Keratinocyte (primary cell): Measurements from ENCODE around the gene B4GALT2. TPM values are rescaled to one million over a fixed set of nuclear protein-coding genes. Genes with fewer than 3 reads are reported as not detected.

ENCODE experiments used
- DNase-seq: peaks from one replicate; pipeline ENCODE4 v3.0.0-alpha.2; 2011; ENCODE audit warnings: low read depth, missing footprints, low spot score
- FAIRE-seq: peaks from 2 replicates; lab custom pipeline; 2011; peaks lifted over from hg19 to GRCh38; lab: Jason Lieb, UNC
- H2AFZ ChIP-seq: 2 replicates; pipeline ENCODE4 v1.6.0; 2012; ENCODE audit warnings: low read length, control low read depth, inconsistent platforms; ENCODE audit not compliant: control insufficient read depth
- H3K27ac ChIP-seq: 2 replicates; pipeline ENCODE4 v1.5.1; 2011; ENCODE audit warnings: low read length; ENCODE audit not compliant: control insufficient read depth, insufficient read depth
- H3K27me3 ChIP-seq: 3 replicates; pipeline ENCODE4 v1.6.0; 2011; ENCODE audit warnings: low read length; ENCODE audit not compliant: control insufficient read depth, insufficient read depth; ENCODE audit errors: extremely low read depth
- H3K36me3 ChIP-seq, 2 experiments: 2 replicates in 1 of 2; 3 replicates in 1 of 2; pipeline ENCODE4 v1.5.1; 2011; ENCODE audit warnings: low read length in 2 of 2, mild to moderate bottlenecking in 1 of 2; ENCODE audit not compliant: control insufficient read depth in 2 of 2, insufficient read depth in 2 of 2; ENCODE audit errors: extremely low read depth in 1 of 2
- H3K4me1 ChIP-seq: 3 replicates; pipeline ENCODE4 v1.5.1; 2011; ENCODE audit warnings: low read length; ENCODE audit not compliant: control insufficient read depth, insufficient read depth; ENCODE audit errors: extremely low read depth
- H3K4me2 ChIP-seq: 3 replicates; pipeline ENCODE4 v1.6.0; 2011; ENCODE audit warnings: low read depth, low read length; ENCODE audit not compliant: control insufficient read depth, insufficient read depth; ENCODE audit errors: extremely low read depth
- H3K4me3 ChIP-seq, 3 experiments: fragments of 200-600 bp in 1 of 3; sonication (generic) in 1 of 3; 2 replicates in 2 of 3; 3 replicates in 1 of 3; pipeline ENCODE4 v1.5.1; 2011 to 2016; ENCODE audit warnings: low read length in 3 of 3, mild to moderate bottlenecking in 3 of 3, control low read depth in 2 of 3, inconsistent platforms in 1 of 3, low read depth in 1 of 3, mixed read lengths in 1 of 3, mixed run types in 1 of 3, moderate library complexity in 1 of 3; ENCODE audit not compliant: control insufficient read depth in 2 of 3, insufficient read depth in 2 of 3; ENCODE audit errors: extremely low read depth in 1 of 3
- H3K79me2 ChIP-seq: 2 replicates; pipeline ENCODE4 v1.6.0; 2012; ENCODE audit warnings: low read length; ENCODE audit not compliant: control insufficient read depth, insufficient read depth
- H3K9ac ChIP-seq: 3 replicates; pipeline ENCODE4 v1.6.0; 2011; ENCODE audit warnings: low read length; ENCODE audit not compliant: control insufficient read depth, insufficient read depth; ENCODE audit errors: extremely low read depth
- H3K9me1 ChIP-seq: 3 replicates; pipeline ENCODE4 v1.6.0; 2011; ENCODE audit warnings: low read length; ENCODE audit not compliant: control insufficient read depth, insufficient read depth; ENCODE audit errors: extremely low read depth
- H3K9me3 ChIP-seq: 2 replicates; pipeline ENCODE4 v1.5.1; 2012; ENCODE audit warnings: low read depth, low read length; ENCODE audit not compliant: control insufficient read depth
- H4K20me1 ChIP-seq: 3 replicates; pipeline ENCODE4 v1.6.0; 2011; ENCODE audit warnings: low read length; ENCODE audit not compliant: control insufficient read depth, insufficient read depth; ENCODE audit errors: extremely low read depth
- EZH2 ChIP-seq: IDR thresholded peaks from one replicate; pipeline ENCODE4 v1.6.1; 2012; ENCODE audit warnings: inconsistent platforms, mild to moderate bottlenecking, low read length, moderate library complexity
- dilution Hi-C: fragments of 300-500 bp; cut with MboI; formaldehyde crosslinking; loops from one replicate; pipeline ENCODE4 v1.7.0; 2020; ENCODE audit warnings: low sequenced_read_pairs; ENCODE audit not compliant: extremely low pct_ligation_motif_present
- polyA plus RNA-seq, 5 experiments: library from polyadenylated mRNA; depleted of rRNA in 3 of 5; stranded (reverse) in 3 of 5; stranded (forward) in 1 of 5; unstranded in 1 of 5; fragments of >200 nt; gene quantifications; 1 replicate in 1 of 5; 2 replicates in 3 of 5; 3 replicates in 1 of 5; pipeline versions ENCODE4 v1.2.1 to v1.2.3, GENCODE V29; 2011 to 2012; ENCODE audit warnings: missing spikeins in 2 of 5, low read depth in 1 of 5, low replicate concordance in 1 of 5
- TF ChIP-seq, protein P1 (sequence below), 3 experiments: IDR thresholded peaks in 1 of 3; conservative IDR thresholded peaks in 1 of 3; optimal IDR thresholded peaks in 1 of 3; 2 replicates in 2 of 3; 3 replicates in 1 of 3; pipeline versions ENCODE3 to v1.5.1; 2011; ENCODE audit warnings: low read length in 3 of 3, mild to moderate bottlenecking in 3 of 3, moderate library complexity in 2 of 3, control low read depth in 1 of 3, inconsistent platforms in 1 of 3; ENCODE audit not compliant: insufficient read depth in 2 of 3; ENCODE audit errors: extremely low read depth in 1 of 3

B4GALT2 gene
- polyA plus RNA-seq, 1 donor (not counting 4 experiments of a cell fraction or from before 2014, with no cell fraction given): 39.6 TPM

DNA sequence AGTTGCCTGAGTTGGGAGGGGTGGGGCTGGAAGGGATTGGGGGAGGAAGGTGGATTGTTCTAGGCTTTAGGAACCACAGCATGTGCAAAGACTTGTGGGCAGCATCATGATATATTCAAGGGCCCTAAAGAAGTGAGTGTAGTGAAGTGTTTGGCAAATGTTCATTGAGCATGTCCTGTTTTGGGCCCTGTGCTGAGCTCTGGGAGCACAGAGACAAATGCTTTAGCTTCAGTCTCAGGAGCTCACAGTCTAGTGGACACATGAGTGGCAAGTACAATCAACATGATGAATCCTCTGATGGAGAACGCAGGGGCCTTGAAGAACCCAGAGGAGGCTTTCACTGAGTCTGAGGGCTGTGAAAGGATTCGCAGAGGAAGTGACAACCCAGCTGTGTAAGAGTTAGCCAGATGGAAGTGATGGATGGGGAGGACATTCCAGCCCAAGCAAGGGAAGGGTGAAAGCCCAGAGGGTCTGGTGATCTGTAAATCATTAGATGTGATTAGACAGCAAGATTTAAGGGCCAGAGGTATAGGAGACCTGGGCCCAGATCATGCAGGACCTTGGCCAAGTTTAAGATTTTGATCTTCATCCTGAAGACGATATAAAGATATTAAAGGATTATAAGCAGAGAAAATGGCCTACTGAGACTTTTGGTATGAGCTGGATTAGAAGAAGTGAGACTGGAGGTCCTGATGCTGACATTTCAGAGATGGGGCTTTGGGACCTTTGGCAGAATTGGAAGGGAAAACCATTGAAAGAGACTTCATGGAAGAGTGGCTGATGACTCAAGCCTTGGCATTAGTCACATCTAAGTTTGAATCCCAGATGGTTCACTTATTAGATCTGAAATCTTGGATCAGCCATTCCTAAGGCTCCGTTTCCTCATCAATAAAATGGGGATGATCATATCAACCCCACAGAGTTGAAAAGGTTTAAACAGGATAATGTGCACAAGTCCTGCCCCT is 27.7 kb upstream of the B4GALT2 start:
- peaks cover 67% of the 10 kb centered on the region for H3K79me2 ChIP-seq
- peaks cover 12 to 22% of the 10 kb centered on the region in 2 experiments for H3K36me3 ChIP-seq
- TF ChIP-seq EZH2: no peak
- TF ChIP-seq, protein P1, sequence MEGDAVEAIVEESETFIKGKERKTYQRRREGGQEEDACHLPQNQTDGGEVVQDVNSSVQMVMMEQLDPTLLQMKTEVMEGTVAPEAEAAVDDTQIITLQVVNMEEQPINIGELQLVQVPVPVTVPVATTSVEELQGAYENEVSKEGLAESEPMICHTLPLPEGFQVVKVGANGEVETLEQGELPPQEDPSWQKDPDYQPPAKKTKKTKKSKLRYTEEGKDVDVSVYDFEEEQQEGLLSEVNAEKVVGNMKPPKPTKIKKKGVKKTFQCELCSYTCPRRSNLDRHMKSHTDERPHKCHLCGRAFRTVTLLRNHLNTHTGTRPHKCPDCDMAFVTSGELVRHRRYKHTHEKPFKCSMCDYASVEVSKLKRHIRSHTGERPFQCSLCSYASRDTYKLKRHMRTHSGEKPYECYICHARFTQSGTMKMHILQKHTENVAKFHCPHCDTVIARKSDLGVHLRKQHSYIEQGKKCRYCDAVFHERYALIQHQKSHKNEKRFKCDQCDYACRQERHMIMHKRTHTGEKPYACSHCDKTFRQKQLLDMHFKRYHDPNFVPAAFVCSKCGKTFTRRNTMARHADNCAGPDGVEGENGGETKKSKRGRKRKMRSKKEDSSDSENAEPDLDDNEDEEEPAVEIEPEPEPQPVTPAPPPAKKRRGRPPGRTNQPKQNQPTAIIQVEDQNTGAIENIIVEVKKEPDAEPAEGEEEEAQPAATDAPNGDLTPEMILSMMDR (optimal IDR thresholded peaks at IDR 0.05 in 1 of 3, IDR thresholded peaks at IDR 0.05 in 1 of 3, conservative IDR thresholded peaks at IDR 0.05 in 1 of 3; ENCODE audit: extremely low read depth in 1 of 3, insufficient read depth in 2 of 3, low read length in 3 of 3): no peak
- dilution Hi-C loops: no loop called here
- no peak overlapping the region for H3K9ac ChIP-seq
- no peak overlapping the region for H3K4me3 ChIP-seq
- H3K9me1 ChIP-seq: peaks cover 4% of the 10 kb centered on the region
- H3K9me3 ChIP-seq: no peaks in the 10 kb centered on the region
- FAIRE-seq (peak; percentile 67), DNase-seq (no peak)
- H2AFZ ChIP-seq: no peak overlapping the region
- H3K4me1 ChIP-seq: peaks cover 18% of the 10 kb centered on the region
- peaks cover 5% of the 10 kb centered on the region for H4K20me1 ChIP-seq
- no peak overlapping the region for H3K4me2 ChIP-seq
- H3K27ac ChIP-seq: no peak overlapping the region
- H3K27me3 ChIP-seq: no peaks in the 10 kb centered on the region

DNA sequence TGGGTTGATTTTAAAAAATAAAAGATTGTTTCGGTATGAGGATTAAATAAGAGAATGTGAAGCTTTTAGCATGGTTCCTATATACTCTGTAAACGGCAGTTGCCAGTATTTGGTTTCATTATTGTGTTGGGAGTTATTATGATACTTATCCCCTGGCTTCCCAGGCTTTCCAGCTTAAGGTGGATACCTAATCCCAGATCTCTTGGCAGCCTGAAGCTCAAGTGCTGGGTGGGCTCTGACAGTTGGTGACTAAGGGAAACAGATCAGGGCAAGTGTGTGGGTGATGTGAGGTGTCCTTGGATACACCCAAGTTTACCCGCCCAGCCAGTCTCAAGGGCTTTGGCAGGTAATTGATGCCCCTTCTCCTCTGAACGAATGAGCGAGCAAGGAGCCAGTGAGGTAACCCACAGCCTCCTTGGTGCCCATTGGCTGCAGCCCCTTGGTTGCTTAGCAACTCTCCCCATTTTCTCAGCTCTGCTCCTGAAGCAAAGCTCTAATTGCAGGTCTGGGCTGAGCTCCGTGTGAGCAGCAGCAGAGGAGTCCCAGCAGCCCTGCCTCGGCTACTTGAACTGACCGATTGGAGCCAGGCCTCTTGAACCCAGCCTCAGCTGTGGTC is 26.2 kb upstream of the B4GALT2 start:
- dilution Hi-C loops: no loop called here
- peaks cover 57% of the 10 kb centered on the region for H3K79me2 ChIP-seq
- no peak overlapping the region for H3K9ac ChIP-seq
- H4K20me1 ChIP-seq: peaks cover 5% of the 10 kb centered on the region
- no peak overlapping the region for H3K27ac ChIP-seq
- H2AFZ ChIP-seq: no peak overlapping the region
- no peaks in the 10 kb centered on the region for H3K27me3 ChIP-seq
- TF ChIP-seq EZH2: no peak
- peaks cover 14% of the 10 kb centered on the region for H3K4me1 ChIP-seq
- FAIRE-seq (no peak), DNase-seq (no peak)
- peaks cover 25 to 32% of the 10 kb centered on the region in 2 experiments for H3K36me3 ChIP-seq
- no peaks in the 10 kb centered on the region for H3K9me3 ChIP-seq
- H3K9me1 ChIP-seq: peaks cover 4% of the 10 kb centered on the region
- H3K4me3 ChIP-seq: no peak overlapping the region
- H3K4me2 ChIP-seq: no peak overlapping the region
